Measurements from ENCODE around the gene NLN.
"Not testable (repeated sequence)": the region's sequence is repeated elsewhere in the genome, so short reads cannot be mapped to it uniquely, and the experiment has no call there.

Gene NLN

DNA sequence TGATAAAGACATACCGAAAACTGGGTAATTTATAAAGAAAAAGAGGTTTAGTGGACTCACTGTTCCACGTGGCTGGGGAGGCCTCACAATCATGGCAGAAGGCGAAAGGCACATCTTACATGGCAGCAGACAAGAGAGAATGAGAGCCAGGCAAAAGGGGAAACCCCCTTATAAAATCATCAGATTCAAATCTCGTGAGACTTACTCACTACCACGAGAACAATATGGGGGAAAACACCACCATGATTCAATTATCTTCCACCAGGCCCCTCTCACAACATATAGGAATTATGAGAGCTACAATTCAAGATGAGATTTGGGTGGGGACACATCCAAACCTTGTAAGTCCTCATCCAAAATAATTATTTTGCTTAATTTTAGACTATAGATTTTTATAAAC is 149.8 kb downstream of the NLN start:
- DNase-seq (ENCODE audit: low read depth): not testable (repeated sequence)

DNA sequence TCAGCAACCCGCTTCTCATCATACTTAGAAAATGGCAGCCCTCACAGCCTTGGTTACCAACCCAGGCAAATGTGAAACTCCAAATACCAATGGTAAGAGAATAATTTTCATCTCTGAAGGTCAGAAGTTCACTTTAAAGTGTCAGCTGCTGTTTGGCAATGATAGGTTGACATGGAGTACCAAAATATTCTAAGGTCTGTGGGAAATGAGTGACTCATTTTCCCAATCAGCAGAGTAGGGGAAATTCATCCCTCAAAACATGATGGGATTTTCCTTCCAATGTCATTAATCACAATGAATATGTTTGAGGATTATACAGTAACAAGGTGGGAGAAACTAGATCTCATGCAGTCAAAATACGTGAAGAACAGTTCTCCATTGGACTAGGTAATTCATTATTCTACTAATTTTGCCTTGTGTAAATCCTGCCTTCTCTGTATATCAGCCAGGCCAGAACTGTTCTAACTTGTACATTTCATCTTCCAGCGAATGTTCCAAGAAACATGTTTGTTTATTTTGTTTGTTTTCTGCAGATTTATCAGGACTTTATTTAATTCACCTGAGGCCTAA is 151.3 kb downstream of the NLN start:
- no peak for DNase-seq (ENCODE audit: low read depth)

DNA sequence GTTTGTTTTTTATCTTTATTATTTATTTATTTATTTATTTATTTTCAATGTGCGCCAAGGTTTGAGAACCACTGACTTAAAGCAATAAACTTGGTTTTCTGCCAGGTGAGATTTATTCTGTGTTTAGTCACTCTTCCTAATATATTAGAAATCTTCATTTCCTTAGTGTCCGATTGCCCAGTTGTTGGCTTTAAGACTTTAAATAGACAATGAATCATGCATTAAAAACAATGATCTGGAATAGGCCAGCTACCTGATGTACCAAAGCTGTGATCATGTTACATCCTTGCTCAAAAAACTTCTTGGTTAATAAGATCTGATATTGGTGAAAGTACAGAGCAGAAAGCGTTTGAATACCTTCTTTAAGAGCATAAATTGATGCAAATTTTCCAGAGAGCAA is 152.2 kb downstream of the NLN start:
- DNase-seq (ENCODE audit: low read depth): no peak

DNA sequence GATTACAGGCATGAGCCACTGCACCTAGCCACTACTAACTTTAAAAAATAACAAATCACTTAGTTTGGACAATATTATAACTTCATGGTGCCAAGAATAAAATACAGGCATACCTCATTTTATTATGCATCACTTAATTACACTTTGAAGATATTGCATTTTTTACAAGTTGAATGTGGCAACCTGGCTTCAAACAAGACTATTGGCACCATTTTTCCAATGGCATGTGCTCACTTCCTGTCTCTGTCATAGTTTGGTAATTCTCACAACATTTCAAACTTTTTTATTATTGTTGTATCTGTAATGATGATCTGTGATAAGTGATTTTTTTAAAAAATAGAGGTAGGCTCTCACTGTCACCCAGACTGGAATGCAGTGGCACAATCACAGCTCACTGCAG is 154.5 kb downstream of the NLN start:
- DNase-seq (ENCODE audit: low read depth): no peak

DNA sequence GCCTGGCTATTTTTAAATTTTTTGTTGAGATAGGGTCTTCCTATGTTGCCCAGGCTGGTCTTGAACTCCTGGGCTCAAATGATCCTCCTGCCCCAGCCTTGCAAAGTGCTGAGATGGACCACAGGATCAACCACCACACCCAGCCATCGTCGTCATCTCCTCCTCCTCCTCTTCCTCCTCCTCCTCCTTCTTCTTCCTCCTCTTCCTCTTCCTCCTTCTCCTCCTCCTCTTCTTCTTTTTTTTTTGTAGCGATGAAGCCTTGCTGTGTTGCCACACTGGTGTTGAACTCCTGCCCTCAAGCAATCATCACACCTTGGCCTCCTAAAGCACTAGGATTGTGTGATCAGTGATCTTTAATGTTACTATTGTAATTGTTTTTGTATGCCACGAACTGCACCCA is 155.0 kb downstream of the NLN start:
- DNase-seq (ENCODE audit: low read depth): no peak
